HG03103 (cell line): ENCODE data around the gene PAN3.
A peak's percentile ranks its signal among the peaks of the same experiment; 100 is the strongest.
"Not testable (repeated sequence)": the region's sequence is repeated elsewhere in the genome, so short reads cannot be mapped to it uniquely, and the experiment has no call there.

Source experiments
- ATAC-seq: cut with Tn5 transposase; IDR thresholded peaks from one replicate; pipeline ENCODE4 v1.9.1; 2021; ENCODE audit warnings: low read depth; ENCODE audit not compliant: unreplicated experiment

The PAN3 gene, protein sequence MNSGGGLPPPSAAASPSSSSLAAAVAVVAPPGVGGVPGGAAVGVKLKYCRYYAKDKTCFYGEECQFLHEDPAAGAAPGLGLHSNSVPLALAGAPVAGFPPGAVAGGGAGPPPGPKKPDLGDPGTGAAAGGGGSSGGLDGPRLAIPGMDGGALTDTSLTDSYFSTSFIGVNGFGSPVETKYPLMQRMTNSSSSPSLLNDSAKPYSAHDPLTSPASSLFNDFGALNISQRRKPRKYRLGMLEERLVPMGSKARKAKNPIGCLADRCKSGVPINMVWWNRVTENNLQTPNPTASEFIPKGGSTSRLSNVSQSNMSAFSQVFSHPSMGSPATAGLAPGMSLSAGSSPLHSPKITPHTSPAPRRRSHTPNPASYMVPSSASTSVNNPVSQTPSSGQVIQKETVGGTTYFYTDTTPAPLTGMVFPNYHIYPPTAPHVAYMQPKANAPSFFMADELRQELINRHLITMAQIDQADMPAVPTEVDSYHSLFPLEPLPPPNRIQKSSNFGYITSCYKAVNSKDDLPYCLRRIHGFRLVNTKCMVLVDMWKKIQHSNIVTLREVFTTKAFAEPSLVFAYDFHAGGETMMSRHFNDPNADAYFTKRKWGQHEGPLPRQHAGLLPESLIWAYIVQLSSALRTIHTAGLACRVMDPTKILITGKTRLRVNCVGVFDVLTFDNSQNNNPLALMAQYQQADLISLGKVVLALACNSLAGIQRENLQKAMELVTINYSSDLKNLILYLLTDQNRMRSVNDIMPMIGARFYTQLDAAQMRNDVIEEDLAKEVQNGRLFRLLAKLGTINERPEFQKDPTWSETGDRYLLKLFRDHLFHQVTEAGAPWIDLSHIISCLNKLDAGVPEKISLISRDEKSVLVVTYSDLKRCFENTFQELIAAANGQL

DNA sequence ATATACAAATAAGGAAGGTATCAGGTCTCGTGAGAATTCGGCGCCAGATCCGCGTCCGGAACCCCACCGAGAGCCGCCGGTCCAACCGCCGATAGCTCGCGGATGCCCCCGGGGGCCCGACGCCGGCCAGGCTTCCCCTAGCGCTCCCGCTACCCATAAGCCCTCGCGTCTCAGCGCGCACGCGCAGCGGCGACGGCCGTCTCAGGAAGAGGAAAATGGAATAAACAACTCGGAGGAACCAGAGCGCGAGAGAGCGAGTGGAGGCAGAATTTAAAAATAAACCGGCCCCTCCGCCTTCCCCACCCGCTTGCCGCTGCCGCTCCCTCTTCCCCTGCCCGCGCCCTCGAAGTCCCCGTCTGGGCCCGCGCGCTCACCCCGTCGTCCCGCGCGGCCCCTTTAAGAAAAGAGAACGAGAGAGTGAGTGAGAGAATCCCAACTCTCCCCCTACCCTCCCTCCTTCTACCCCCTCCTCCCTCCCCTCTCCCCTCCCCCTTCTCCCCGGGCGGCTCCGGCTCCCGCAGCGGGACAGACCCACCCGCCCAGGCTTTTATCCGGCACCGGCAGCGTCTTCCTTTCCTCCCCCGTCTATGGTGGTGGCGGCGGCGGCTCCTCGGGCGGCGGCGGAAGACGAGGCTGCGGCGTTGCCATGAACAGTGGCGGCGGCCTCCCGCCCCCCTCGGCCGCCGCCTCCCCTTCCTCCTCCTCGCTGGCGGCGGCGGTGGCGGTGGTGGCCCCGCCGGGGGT is at the start of gene PAN3:
Gene PAN3, plus strand, starts transcription at position 534 of the 744 bp plus-strand sequence. Its CDS starts 113 bp downstream, at position 647.
- ATAC-seq, result peak; percentile 41

DNA sequence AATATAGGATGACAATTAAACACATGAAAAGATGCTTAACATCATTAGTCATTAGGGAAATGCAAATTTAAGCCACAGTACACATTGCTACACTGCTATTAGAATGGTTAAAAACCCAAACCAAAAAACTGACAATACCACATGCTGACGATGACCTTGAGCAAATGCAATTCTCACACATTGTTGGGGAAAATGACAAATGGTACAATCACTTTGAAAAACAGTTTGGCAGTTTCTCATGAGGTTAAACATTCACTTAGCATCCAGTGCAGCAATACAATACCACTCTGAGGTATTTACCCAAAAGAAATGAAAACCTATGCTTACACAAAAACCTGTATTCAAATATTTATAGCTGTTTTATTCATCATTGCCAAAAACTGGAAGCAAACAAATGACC is 49.3 kb upstream of the PAN3 start:
- ATAC-seq, result no peak

- ATAC-seq, result no peak
Observed at GRCh38 chr13:28092431-28092830, 45.9 kb upstream of the PAN3 start.

GRCh38 chr13:28093881-28094280 is 44.5 kb upstream of the PAN3 start:
- ATAC-seq, result no peak

- no peak for ATAC-seq
Observed at GRCh38 chr13:28094306-28094705, 44.0 kb upstream of the PAN3 start.

- no peak for ATAC-seq
Observed at GRCh38 chr13:28097503-28097902, 40.8 kb upstream of the PAN3 start.

DNA sequence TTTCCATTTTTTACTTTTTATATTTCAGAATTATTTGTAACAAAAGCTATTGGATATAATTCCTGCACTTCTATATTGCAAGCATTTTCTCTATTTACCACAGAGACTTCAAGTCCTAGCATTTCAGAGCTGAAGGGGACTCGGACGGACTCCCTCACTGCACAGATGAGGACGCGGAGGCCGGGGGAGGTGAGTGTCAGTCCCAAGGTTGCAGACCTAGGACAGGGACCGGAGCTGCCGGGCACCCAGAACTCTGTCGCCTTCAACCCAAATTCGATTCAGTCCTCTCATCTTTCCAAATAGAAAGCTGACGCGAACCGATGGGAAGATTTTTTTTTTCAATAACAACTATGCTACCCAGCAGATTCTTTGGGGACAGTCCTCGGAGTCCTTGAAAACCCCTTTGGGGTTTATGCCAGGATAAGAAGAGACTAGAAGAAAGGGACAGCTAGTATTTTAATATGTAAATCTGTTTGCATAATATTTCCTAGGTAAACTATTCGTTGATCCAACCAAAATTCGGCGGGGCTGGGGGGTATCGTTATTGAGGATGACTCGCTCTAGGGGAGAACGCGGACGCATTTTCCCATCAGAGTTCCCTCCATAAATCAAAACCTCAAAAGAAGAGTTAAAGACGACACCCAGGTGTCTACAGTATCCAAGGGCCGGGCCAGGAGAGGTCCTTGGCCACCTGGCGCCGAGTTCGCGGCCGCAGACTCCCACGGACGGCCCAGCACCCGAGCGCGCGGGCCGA is 38.8 kb upstream of the PAN3 start:
- ATAC-seq, result peak; percentile 22

GRCh38 chr13:28100150-28101121 is 37.9 kb upstream of the PAN3 start, which contains the start of gene FLT3:
Gene FLT3, minus strand, starts transcription at chr13:28100576. Its CDS starts 66 bp downstream, at chr13:28100510.
- ATAC-seq, result peak; percentile 69

DNA sequence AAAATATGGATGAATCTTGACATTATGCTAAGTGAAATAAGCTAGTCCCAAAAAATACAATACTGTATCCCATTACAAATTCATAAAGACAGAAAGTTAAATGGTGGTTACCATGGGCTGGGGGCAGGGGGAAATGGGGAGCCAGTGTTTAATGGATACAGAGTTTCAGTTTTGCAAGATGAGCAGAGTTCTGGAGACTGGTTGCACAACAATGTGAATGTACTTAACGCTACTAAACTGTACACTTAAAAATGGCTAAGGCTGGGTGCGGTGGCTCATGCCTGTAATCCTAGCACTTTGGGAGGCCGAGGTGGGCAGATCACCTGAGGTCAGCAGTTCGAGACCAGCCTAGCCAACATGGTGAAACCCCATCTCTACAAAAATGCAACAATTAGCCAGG is 36.5 kb upstream of the PAN3 start:
- ATAC-seq, result not testable (repeated sequence)

- ATAC-seq, result no peak
Observed at GRCh38 chr13:28106976-28107375, 31.4 kb upstream of the PAN3 start.

DNA sequence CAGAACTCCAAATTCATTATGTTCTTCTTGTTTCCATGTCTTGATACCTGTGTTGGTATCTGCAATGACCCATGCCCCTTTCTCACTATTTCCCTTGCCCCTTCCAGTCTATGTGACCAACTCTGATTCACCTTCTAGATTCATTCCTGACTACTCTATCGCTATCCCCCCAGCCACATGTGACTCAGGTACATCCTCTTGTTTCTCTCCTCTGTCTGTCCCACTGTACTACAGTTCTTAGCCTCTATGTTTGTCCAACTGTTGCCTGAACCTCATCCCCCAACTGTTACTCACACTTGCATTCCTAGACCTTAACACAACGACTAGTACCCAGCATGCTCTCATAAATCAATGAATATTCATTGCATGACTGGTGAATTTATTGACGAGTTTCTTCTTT is 27.9 kb upstream of the PAN3 start:
- ATAC-seq, result no peak

DNA sequence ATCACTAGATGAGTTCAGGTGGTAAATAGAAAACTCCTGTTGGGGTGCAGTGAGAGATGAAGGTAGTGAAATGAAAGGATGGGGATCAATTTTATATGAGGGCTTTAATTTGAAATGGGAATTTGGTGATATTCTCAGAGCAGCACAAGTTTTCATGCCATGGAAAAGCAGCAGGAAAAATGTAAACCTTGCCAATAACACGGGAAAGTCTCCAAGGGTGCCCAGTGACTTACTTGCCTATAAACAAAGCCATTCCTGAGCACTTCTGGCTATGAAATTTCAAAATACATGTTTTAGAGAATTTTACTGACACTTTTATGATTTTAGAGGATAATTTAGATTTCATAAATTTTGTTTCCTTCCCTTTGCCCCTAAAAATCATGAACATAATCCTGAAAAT is 21.6 kb upstream of the PAN3 start:
- ATAC-seq, result no peak

GRCh38 chr13:28117689-28118377 is 20.5 kb upstream of the PAN3 start:
- no peak for ATAC-seq

- ATAC-seq, result no peak
Observed at GRCh38 chr13:28120317-28120716, 18.0 kb upstream of the PAN3 start.

GRCh38 chr13:28121224-28121623 is 17.1 kb upstream of the PAN3 start:
- no peak for ATAC-seq

DNA sequence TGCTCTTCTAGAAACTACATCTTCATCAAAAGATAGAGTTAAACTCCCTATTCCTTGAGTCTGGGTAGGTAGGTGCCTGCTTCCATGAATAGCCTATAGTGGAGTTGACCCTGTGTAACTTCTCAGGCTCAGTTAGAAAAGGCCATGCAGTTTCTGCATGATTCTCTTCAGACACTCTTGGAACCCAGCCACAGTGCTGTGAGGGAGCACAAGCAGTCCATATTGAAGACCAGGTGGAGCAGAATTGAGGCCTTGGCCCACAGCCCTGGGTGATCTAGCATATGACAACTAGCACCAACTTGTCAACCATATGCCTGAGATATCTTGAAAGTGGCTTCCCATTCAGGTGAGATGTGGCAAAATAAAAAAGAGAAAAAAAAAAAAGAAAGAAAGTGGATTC is 10.3 kb upstream of the PAN3 start:
- ATAC-seq, result no peak

DNA sequence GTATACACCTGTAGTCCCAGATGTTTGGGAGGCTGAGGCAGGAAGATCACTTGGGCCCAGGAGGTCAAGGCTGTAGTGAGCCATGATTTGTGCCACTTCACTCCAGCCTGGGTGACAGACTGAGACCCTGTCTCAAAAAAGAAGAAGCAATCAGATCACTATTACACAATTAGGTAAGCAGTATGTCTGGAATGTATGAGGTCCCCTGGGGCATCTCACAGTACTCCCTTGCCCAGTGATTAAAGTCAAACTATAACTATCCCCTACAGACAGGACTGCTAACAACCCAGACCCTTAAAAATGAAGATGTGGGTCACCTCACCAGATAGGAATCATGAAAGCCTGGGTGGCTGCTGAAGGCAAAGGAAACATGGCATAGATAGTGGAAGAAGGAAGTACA is 9.4 kb upstream of the PAN3 start:
- no peak for ATAC-seq

DNA sequence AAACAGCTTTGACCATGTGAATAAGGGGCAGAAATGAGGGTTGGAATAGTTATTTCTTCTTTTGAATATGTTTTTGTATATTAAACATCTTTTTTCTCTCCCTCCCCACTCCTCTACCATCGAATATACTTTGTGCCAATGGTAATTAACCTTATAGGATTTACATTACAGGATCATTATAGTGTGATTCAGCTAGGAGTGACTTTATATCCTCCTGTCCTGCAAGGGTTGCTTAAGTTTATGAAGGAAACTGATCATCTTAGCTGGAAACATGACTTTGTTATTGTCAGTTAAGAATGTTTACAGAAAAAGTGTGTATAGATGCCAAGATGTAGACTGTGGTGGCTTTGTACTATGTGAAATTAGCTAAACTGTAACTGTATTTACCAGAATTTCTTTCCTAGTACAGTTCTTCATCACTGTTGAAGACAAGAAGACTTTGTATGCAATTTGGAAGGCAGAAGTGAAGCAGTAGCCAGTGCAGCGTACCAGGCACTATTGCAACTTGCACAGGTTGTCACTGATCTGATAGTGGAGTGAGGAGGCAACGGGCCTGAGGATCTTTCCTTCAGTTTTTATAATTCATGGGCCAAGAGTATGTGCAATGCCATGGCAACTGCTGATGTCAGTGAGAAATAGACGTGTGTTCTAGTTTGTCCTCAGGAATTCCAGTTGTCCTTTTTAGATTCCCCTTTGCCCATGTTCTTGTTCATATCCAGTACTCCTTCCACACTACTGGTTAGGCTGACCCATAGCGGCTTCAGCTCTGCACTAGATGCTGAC is 8.2 kb upstream of the PAN3 start:
- no peak for ATAC-seq
